CD4-positive, alpha-beta T cell treated with Interleukin-15 for 1 hour (primary cell): ENCODE data around the gene IMP4.
"Not testable (repeated sequence)": the region's sequence is repeated elsewhere in the genome, so short reads cannot be mapped to it uniquely, and the experiment has no call there.

ENCODE experiments used
- DNase-seq: peaks from one replicate; pipeline ENCODE4 v3.0.0-alpha.2; 2020

The IMP4 gene

GRCh38 chr2:130342533-130343275 is at the start of gene IMP4:
TSS of gene IMP4 (plus strand) at chr2:130342897. CDS start at chr2:130342933, 36 bp downstream.
- peak; percentile 97 for DNase-seq

- no peak for DNase-seq
Measured at GRCh38 chr2:130300258-130300969, 42.3 kb upstream of the IMP4 start.

- no peak for DNase-seq
Measured at GRCh38 chr2:130300970-130301348, 41.7 kb upstream of the IMP4 start.

GRCh38 chr2:130302164-130302886 is 40.4 kb upstream of the IMP4 start:
- DNase-seq: no peak

- DNase-seq: no peak
Measured at GRCh38 chr2:130303169-130303568, 39.5 kb upstream of the IMP4 start.

- no peak for DNase-seq
Measured at GRCh38 chr2:130304726-130305125, 38.0 kb upstream of the IMP4 start.

- DNase-seq: no peak
Measured at GRCh38 chr2:130307850-130308249, 34.8 kb upstream of the IMP4 start.

GRCh38 chr2:130310881-130311280 is 31.8 kb upstream of the IMP4 start:
- no peak for DNase-seq

- no peak for DNase-seq
Measured at GRCh38 chr2:130313812-130314334, 28.8 kb upstream of the IMP4 start.

GRCh38 chr2:130314377-130314776 is 28.3 kb upstream of the IMP4 start:
- DNase-seq: no peak

- no peak for DNase-seq
Measured at GRCh38 chr2:130316596-130316995, 26.1 kb upstream of the IMP4 start.

GRCh38 chr2:130318906-130319305 is 23.8 kb upstream of the IMP4 start:
- DNase-seq: no peak

- no peak for DNase-seq
Measured at GRCh38 chr2:130319536-130319935, 23.2 kb upstream of the IMP4 start.

GRCh38 chr2:130327703-130328527 is 14.8 kb upstream of the IMP4 start:
- no peak for DNase-seq

GRCh38 chr2:130328710-130329109 is 14.0 kb upstream of the IMP4 start:
- no peak for DNase-seq

GRCh38 chr2:130332271-130333073 is 10.2 kb upstream of the IMP4 start:
- peak; percentile 60 for DNase-seq

- DNase-seq: not testable (repeated sequence)
Measured at GRCh38 chr2:130333253-130333652, 9.4 kb upstream of the IMP4 start.

- no peak for DNase-seq
Measured at GRCh38 chr2:130334026-130334425, 8.7 kb upstream of the IMP4 start.

- no peak for DNase-seq
Measured at GRCh38 chr2:130335226-130335625, 7.5 kb upstream of the IMP4 start.

- DNase-seq: no peak
Measured at GRCh38 chr2:130336150-130336876, 6.4 kb upstream of the IMP4 start.
